ENCODE data around the gene WNK2.

WNK2 gene

GRCh38 chr9:93174976-93175375 is 9.0 kb upstream of the WNK2 start:
- Histone ChIP-seq H3K9me3 (ENCODE audit: control insufficient read depth, low read length) (no peaks in the 10 kb centered on the region), H3K4me3 (ENCODE audit: insufficient read depth, low read depth, low read length) (no peak overlapping the region), H3K27ac (ENCODE audit: insufficient read depth, low read depth, low read length, poor library complexity, severe bottlenecking) (no peak overlapping the region), H3K27me3 (ENCODE audit: control insufficient read depth, insufficient read depth, low read length, poor library complexity, severe bottlenecking) (no peaks in the 10 kb centered on the region), H3K4me1 (ENCODE audit: control insufficient read depth, insufficient read depth, low read length) (no peaks in the 10 kb centered on the region), H3K36me3 (ENCODE audit: control insufficient read depth, insufficient read depth, low read length) (no peaks in the 10 kb centered on the region)
- WGBS, 2 experiments, result 87 to 91% methylated on average over 3 of the region's 3 CpGs

GRCh38 chr9:93177676-93178075 is 6.3 kb upstream of the WNK2 start:
- 88% methylated on average over 5 to 6 of the region's 6 CpGs for WGBS, 2 experiments

GRCh38 chr9:93178851-93179786 is 4.8 kb upstream of the WNK2 start:
- 88% methylated on average over 22 of the region's 22 CpGs for WGBS, 2 experiments
- Histone ChIP-seq H3K36me3 (ENCODE audit: control insufficient read depth, insufficient read depth, low read length) (no peaks in the 10 kb centered on the region), H3K4me1 (ENCODE audit: control insufficient read depth, insufficient read depth, low read length) (no peaks in the 10 kb centered on the region), H3K27me3 (ENCODE audit: control insufficient read depth, insufficient read depth, low read length, poor library complexity, severe bottlenecking) (peaks cover 29% of the 10 kb centered on the region), H3K9me3 (ENCODE audit: control insufficient read depth, low read length) (no peaks in the 10 kb centered on the region), H3K27ac (ENCODE audit: insufficient read depth, low read depth, low read length, poor library complexity, severe bottlenecking) (no peak overlapping the region), H3K4me3 (ENCODE audit: insufficient read depth, low read depth, low read length) (no peak overlapping the region)

More at GRCh38 chr9:93177676-93178075, 6.3 kb upstream of the WNK2 start:
- peaks cover 15% of the 10 kb centered on the region for H3K27me3 ChIP-seq (ENCODE audit: control insufficient read depth, insufficient read depth, low read length, poor library complexity, severe bottlenecking)
- no peaks in the 10 kb centered on the region for H3K4me1 ChIP-seq (ENCODE audit: control insufficient read depth, insufficient read depth, low read length)
- no peak overlapping the region for H3K27ac ChIP-seq (ENCODE audit: insufficient read depth, low read depth, low read length, poor library complexity, severe bottlenecking)
- no peaks in the 10 kb centered on the region for H3K36me3 ChIP-seq (ENCODE audit: control insufficient read depth, insufficient read depth, low read length)
- H3K4me3 ChIP-seq (ENCODE audit: insufficient read depth, low read depth, low read length), result no peak overlapping the region
- no peaks in the 10 kb centered on the region for H3K9me3 ChIP-seq (ENCODE audit: control insufficient read depth, low read length)

- Histone ChIP-seq H3K27ac (ENCODE audit: insufficient read depth, low read depth, low read length, poor library complexity, severe bottlenecking) (no peak overlapping the region), H3K27me3 (ENCODE audit: control insufficient read depth, insufficient read depth, low read length, poor library complexity, severe bottlenecking) (peaks cover 48% of the 10 kb centered on the region), H3K9me3 (ENCODE audit: control insufficient read depth, low read length) (no peaks in the 10 kb centered on the region), H3K36me3 (ENCODE audit: control insufficient read depth, insufficient read depth, low read length) (no peaks in the 10 kb centered on the region), H3K4me1 (ENCODE audit: control insufficient read depth, insufficient read depth, low read length) (peaks cover 5% of the 10 kb centered on the region), H3K4me3 (ENCODE audit: insufficient read depth, low read depth, low read length) (no peak overlapping the region)
- WGBS, 2 experiments, result 83 to 92% methylated on average over 1 of the region's 1 CpG
These were observed 3.0 kb upstream of the WNK2 start for GRCh38 chr9:93180938-93181337.

GRCh38 chr9:93181672-93182435 is 2.1 kb upstream of the WNK2 start:
- Histone ChIP-seq H3K36me3 (ENCODE audit: control insufficient read depth, insufficient read depth, low read length) (no peaks in the 10 kb centered on the region), H3K4me1 (ENCODE audit: control insufficient read depth, insufficient read depth, low read length) (peaks cover 14% of the 10 kb centered on the region), H3K27ac (ENCODE audit: insufficient read depth, low read depth, low read length, poor library complexity, severe bottlenecking) (no peak overlapping the region), H3K4me3 (ENCODE audit: insufficient read depth, low read depth, low read length) (no peak overlapping the region), H3K9me3 (ENCODE audit: control insufficient read depth, low read length) (no peaks in the 10 kb centered on the region), H3K27me3 (ENCODE audit: control insufficient read depth, insufficient read depth, low read length, poor library complexity, severe bottlenecking) (peaks cover 52% of the 10 kb centered on the region)
- WGBS, 2 experiments, result 87 to 92% methylated on average over 5 of the region's 5 CpGs

- no peak overlapping the region for H3K27ac ChIP-seq (ENCODE audit: insufficient read depth, low read depth, low read length, poor library complexity, severe bottlenecking)
- H3K27me3 ChIP-seq (ENCODE audit: control insufficient read depth, insufficient read depth, low read length, poor library complexity, severe bottlenecking), result peaks cover 57% of the 10 kb centered on the region
- 90 to 96% methylated on average over 6 of the region's 6 CpGs for WGBS, 2 experiments
These were observed 1.4 kb upstream of the WNK2 start for GRCh38 chr9:93182572-93182971.

GRCh38 chr9:93183131-93183662 is 742 bp upstream of the WNK2 start:
- peaks cover 17% of the 10 kb centered on the region for H3K4me1 ChIP-seq (ENCODE audit: control insufficient read depth, insufficient read depth, low read length)
- H3K9me3 ChIP-seq (ENCODE audit: control insufficient read depth, low read length), result no peaks in the 10 kb centered on the region
- no peak overlapping the region for H3K4me3 ChIP-seq (ENCODE audit: insufficient read depth, low read depth, low read length)
- H3K36me3 ChIP-seq (ENCODE audit: control insufficient read depth, insufficient read depth, low read length), result no peaks in the 10 kb centered on the region
- no peak overlapping the region for H3K27ac ChIP-seq (ENCODE audit: insufficient read depth, low read depth, low read length, poor library complexity, severe bottlenecking)
- peaks cover 57% of the 10 kb centered on the region for H3K27me3 ChIP-seq (ENCODE audit: control insufficient read depth, insufficient read depth, low read length, poor library complexity, severe bottlenecking)
- WGBS, 2 experiments, result 86 to 90% methylated on average over 5 of the region's 5 CpGs

More at GRCh38 chr9:93182572-93182971, 1.4 kb upstream of the WNK2 start:
- H3K4me3 ChIP-seq (ENCODE audit: insufficient read depth, low read depth, low read length), result no peak overlapping the region
- H3K4me1 ChIP-seq (ENCODE audit: control insufficient read depth, insufficient read depth, low read length), result peaks cover 17% of the 10 kb centered on the region
- H3K9me3 ChIP-seq (ENCODE audit: control insufficient read depth, low read length), result no peaks in the 10 kb centered on the region
- H3K36me3 ChIP-seq (ENCODE audit: control insufficient read depth, insufficient read depth, low read length), result no peaks in the 10 kb centered on the region

- H3K27ac ChIP-seq (ENCODE audit: insufficient read depth, low read depth, low read length, poor library complexity, severe bottlenecking), result no peak overlapping the region
- H3K36me3 ChIP-seq (ENCODE audit: control insufficient read depth, insufficient read depth, low read length), result no peaks in the 10 kb centered on the region
- peak overlapping the region; percentile 46 for H3K4me3 ChIP-seq (ENCODE audit: insufficient read depth, low read depth, low read length)
- 1% methylated on average over 97 of the region's 97 CpGs for WGBS, 2 experiments
- H3K27me3 ChIP-seq (ENCODE audit: control insufficient read depth, insufficient read depth, low read length, poor library complexity, severe bottlenecking), result peaks cover 57% of the 10 kb centered on the region
- H3K4me1 ChIP-seq (ENCODE audit: control insufficient read depth, insufficient read depth, low read length), result peaks cover 17% of the 10 kb centered on the region
- no peaks in the 10 kb centered on the region for H3K9me3 ChIP-seq (ENCODE audit: control insufficient read depth, low read length)
These were observed 710 bp downstream of the WNK2 start for GRCh38 chr9:93184432-93185265.

- H3K27me3 ChIP-seq (ENCODE audit: control insufficient read depth, insufficient read depth, low read length, poor library complexity, severe bottlenecking), result peaks cover 57% of the 10 kb centered on the region
- H3K36me3 ChIP-seq (ENCODE audit: control insufficient read depth, insufficient read depth, low read length), result no peaks in the 10 kb centered on the region
- peaks cover 17% of the 10 kb centered on the region for H3K4me1 ChIP-seq (ENCODE audit: control insufficient read depth, insufficient read depth, low read length)
- peak overlapping the region; percentile 46 for H3K4me3 ChIP-seq (ENCODE audit: insufficient read depth, low read depth, low read length)
- H3K27ac ChIP-seq (ENCODE audit: insufficient read depth, low read depth, low read length, poor library complexity, severe bottlenecking), result no peak overlapping the region
- no peaks in the 10 kb centered on the region for H3K9me3 ChIP-seq (ENCODE audit: control insufficient read depth, low read length)
- WGBS, 2 experiments, result 44% methylated on average over 61 of the region's 61 CpGs
These were observed 1.6 kb downstream of the WNK2 start for GRCh38 chr9:93185266-93186214.

All from ectodermal cell (in vitro differentiated cells).